BLaER1 (cell line): ENCODE measurements around the gene CHRM4.

Experiments
- H3K27ac ChIP-seq: shearing (Covaris generic); formaldehyde crosslinking; 2 replicates; pipeline ENCODE4 v1.8.1; 2022
- H3K27me3 ChIP-seq: shearing (Covaris generic); formaldehyde crosslinking; 2 replicates; pipeline ENCODE4 v1.8.1; 2022
- H3K36me3 ChIP-seq: shearing (Covaris generic); formaldehyde crosslinking; 2 replicates; pipeline ENCODE4 v1.8.1; 2022
- H3K4me1 ChIP-seq: shearing (Covaris generic); formaldehyde crosslinking; 2 replicates; pipeline ENCODE4 v1.8.1; 2022
- H3K4me2 ChIP-seq: shearing (Covaris generic); formaldehyde crosslinking; 2 replicates; pipeline ENCODE4 v1.8.1; 2022
- H3K4me3 ChIP-seq: shearing (Covaris generic); formaldehyde crosslinking; 2 replicates; pipeline ENCODE4 v1.8.1; 2022
- H3K9ac ChIP-seq: shearing (Covaris generic); formaldehyde crosslinking; 2 replicates; pipeline ENCODE4 v1.8.1; 2022
- H3K9me3 ChIP-seq: shearing (Covaris generic); formaldehyde crosslinking; 2 replicates; pipeline ENCODE4 v1.8.1; 2022
- H4K20me1 ChIP-seq: shearing (Covaris generic); formaldehyde crosslinking; 2 replicates; pipeline ENCODE4 v1.8.1; 2022
- Cebpa-rat ChIP-seq: shearing (Covaris generic); IDR thresholded peaks from 2 replicates; pipeline ENCODE4 v1.8.1; 2022

The CHRM4 gene

DNA sequence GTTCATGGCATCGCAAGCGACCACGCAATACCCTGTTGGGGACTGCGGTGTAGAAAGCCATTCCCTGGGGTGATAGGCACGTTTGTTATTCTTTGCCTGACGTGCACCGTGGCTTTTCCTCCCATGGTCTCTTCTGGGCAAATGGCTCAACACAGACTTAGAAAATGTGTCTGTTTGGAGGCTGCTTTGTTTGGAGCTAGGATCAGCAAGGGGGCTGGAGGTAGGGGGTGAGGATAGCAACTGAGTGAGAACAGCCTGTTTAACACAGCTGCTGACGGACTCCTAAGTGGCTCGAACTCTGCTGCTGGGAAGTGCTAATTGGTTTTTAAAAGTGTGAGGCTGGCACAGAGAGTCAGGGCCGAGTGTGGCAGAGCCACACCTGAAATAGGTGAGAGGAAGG is 16.1 kb upstream of the CHRM4 start:
- Histone ChIP-seq H3K27me3 (no peaks in the 10 kb centered on the region), H4K20me1 (peaks cover 35% of the 10 kb centered on the region), H3K4me2 (peak overlapping the region; percentile 45), H3K4me1 (peaks cover 18% of the 10 kb centered on the region), H3K9ac (peak overlapping the region; percentile 48; the same call in 1 of the 2 replicates), H3K27ac (no peak overlapping the region), H3K36me3 (peaks cover 92% of the 10 kb centered on the region), H3K4me3 (no peak overlapping the region), H3K9me3 (no peaks in the 10 kb centered on the region)
- TF ChIP-seq Cebpa-rat = no peak

DNA sequence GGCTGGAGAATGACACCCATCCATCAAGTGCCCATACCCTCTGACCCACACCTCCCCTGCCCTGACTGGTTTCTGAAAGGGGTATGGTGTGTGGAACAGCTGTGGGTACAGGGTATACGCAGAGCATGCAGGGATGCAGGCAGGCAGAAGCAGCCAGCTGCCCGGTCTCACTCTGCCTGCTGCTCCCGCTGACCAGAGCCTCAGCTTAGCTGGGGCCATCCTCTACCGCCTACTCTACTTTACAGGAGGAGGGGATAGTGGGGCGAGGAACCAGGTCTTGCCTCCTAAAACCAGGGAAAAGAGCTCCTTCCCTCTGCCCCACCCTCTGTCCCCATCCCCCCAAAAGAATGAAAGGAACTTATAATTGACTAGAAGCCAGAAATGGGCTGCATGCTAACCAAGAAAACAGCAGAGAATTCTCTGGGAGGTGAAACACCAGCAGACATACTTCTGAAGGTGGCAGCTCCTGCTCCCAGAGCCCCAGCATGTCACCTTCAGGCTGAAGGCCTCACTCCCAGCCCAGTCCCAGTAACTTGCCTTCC is 13.0 kb upstream of the CHRM4 start:
- H3K4me3 ChIP-seq = no peak overlapping the region
- no peak for TF ChIP-seq Cebpa-rat
- H3K27ac ChIP-seq = no peak overlapping the region
- no peaks in the 10 kb centered on the region for H3K27me3 ChIP-seq
- H4K20me1 ChIP-seq = peaks cover 57% of the 10 kb centered on the region
- H3K36me3 ChIP-seq = peaks cover 99% of the 10 kb centered on the region
- H3K9me3 ChIP-seq = no peaks in the 10 kb centered on the region
- peaks cover 18% of the 10 kb centered on the region for H3K4me1 ChIP-seq
- no peak overlapping the region for H3K4me2 ChIP-seq
- no peak overlapping the region for H3K9ac ChIP-seq

DNA sequence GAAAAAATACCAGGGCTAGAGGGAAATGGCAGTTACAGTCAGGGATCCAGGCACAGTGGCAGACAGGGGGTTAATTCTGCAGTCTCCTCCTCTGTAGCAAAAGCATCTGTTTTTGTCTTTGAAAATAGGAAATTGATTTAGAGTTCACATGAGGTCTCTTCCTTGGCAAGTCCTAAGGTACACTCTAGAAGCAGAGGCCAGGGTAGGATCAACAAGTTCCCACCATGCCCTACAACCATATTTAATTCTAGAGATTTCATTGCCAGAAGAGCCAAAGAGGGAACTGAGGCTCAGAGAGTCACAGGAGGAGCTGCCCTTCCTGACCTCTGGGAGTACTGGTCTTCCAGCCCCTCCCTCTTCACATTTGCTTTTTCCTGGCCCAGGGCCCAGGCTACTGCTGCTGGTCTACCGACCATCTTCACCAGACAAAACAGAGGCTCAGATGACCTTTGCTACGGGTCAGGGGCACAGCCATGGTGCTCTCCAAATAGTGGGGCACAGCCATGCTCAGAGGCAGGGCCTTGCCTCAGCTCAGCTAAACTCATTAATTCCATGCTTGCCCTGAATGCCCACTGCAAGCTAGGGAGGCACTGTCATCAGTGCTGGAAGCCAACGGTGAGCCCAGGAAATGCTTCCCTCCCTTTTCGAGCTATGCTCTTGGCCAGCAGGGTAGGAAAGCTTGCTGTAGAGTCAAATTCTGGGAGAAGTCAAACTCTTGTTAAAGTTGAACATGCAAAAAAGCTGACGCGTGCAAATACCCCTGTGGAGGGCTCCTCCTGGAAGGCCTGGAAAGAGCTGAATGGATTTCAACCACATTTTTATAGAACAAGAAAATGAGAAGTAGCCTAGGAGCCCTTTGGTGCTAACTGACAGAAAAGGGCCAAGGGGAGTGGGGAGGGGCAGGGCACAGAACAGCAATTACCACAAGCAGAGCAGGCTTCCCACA is 11.7 kb upstream of the CHRM4 start:
- Histone ChIP-seq H3K27me3 (no peaks in the 10 kb centered on the region), H3K4me1 (peaks cover 18% of the 10 kb centered on the region), H3K4me3 (no peak overlapping the region), H3K27ac (no peak overlapping the region), H4K20me1 (peaks cover 55% of the 10 kb centered on the region), H3K36me3 (peaks cover 98% of the 10 kb centered on the region), H3K4me2 (no peak overlapping the region), H3K9me3 (no peaks in the 10 kb centered on the region), H3K9ac (no peak overlapping the region)
- TF ChIP-seq Cebpa-rat = no peak

DNA sequence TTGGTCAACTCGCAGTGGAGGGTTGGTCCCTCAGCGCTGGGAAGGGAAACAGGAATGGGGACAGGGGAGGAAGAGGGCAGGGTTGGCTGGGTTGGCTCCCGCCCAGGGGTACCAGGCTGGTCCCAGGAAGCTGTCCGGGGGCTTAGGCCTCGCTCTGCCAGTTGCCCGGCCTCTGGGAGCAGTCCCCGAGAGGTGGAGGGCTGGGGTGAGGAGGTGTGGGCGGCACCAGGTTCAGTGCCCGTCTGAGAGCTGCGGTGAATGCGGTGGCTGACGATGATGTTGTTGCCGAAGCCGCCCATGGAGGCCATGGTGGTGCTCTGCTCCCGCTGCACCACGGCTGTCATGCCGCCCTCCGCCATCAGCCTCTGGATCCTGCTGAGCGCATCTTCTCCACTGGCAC is 6.0 kb upstream of the CHRM4 start:
- Histone ChIP-seq H3K9me3 (no peaks in the 10 kb centered on the region), H3K27ac (no peak overlapping the region), H3K36me3 (peaks cover 70% of the 10 kb centered on the region), H3K4me2 (no peak overlapping the region), H4K20me1 (peaks cover 80% of the 10 kb centered on the region), H3K4me1 (peaks cover 12% of the 10 kb centered on the region; the same call in 1 of the 2 replicates), H3K27me3 (peaks cover 11% of the 10 kb centered on the region), H3K4me3 (no peak overlapping the region), H3K9ac (no peak overlapping the region)
- no peak for TF ChIP-seq Cebpa-rat

DNA sequence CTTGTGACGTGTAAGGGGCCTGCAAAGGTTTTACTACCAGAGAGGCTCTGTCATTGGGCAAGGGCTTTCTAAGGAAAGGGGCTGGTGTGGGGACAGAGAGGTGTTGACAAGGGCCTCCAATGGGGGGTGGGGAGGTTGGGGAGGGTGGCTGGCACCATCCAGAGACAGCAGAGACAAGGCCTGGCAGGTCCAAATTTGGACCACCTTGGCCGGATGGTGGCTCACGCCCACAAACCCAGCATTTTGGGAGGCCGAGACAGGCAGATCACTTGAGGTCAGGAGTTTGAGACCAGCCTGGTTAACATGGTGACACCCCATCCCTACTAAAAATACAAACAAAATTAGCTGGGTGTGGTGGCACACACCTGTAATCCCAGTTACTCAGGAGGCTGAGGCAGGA is 2.2 kb upstream of the CHRM4 start:
- Histone ChIP-seq H3K4me1 (peaks cover 29% of the 10 kb centered on the region; the same call in 1 of the 2 replicates), H3K27me3 (peaks cover 49% of the 10 kb centered on the region), H3K4me3 (no peak overlapping the region), H3K36me3 (peaks cover 33% of the 10 kb centered on the region), H3K27ac (no peak overlapping the region), H4K20me1 (peaks cover 94% of the 10 kb centered on the region), H3K9me3 (no peaks in the 10 kb centered on the region), H3K4me2 (no peak overlapping the region), H3K9ac (no peak overlapping the region)
- TF ChIP-seq Cebpa-rat = no peak

GRCh38 chr11:46393231-46393616 is 1.6 kb upstream of the CHRM4 start:
- no peak overlapping the region for H3K4me3 ChIP-seq
- H3K9me3 ChIP-seq = no peaks in the 10 kb centered on the region
- H3K4me1 ChIP-seq = peaks cover 25% of the 10 kb centered on the region; the same call in 1 of the 2 replicates
- H4K20me1 ChIP-seq = peaks cover 96% of the 10 kb centered on the region
- H3K27me3 ChIP-seq = peaks cover 54% of the 10 kb centered on the region
- no peak overlapping the region for H3K9ac ChIP-seq
- peaks cover 29% of the 10 kb centered on the region for H3K36me3 ChIP-seq
- no peak overlapping the region for H3K27ac ChIP-seq
- no peak overlapping the region for H3K4me2 ChIP-seq
- TF ChIP-seq Cebpa-rat = no peak

DNA sequence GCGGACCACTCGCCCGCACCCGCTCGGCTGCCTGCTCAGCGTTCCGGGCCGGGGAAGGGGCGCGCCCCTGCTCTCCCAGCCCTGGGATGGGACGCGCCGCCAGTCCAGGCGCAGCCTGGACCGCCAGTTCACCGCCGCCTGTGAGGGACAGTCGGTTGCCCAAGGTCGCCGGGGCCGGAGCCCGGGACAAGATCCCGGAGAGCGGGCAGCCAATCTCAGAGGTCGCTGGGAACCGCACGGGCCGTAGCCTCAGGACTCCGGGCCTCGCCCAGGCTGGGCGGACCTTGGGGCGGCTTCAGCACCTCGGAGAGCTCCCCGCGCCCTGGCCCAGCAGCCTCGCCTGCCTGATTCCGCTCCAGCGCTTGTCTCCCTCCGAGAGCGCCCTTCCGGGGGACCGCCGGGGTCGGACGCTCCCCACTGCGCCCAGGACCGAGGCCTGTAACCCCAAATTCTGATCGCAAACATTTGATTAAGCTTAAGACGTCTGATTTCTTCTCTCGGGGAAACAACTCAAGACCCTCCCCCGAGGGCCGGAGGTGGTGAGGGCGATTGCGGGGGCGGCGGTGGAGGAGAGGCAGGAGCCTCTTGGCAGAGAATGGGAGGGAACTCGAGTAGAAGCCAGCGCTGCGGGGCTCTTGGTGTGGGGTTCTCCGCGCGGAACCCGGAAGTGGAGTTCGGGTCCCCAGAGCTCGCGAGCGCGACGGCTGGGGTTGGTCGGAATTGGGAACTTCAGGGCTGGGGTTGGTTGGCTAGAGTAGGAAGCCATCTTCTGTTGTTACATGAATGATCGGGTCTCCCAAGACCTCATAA is 1.1 kb upstream of the CHRM4 start:
- no peak for TF ChIP-seq Cebpa-rat
- H3K4me3 ChIP-seq = peak overlapping the region; percentile 28; the same call in 1 of the 2 replicates
- no peak overlapping the region for H3K27ac ChIP-seq
- H3K9me3 ChIP-seq = no peaks in the 10 kb centered on the region
- peak overlapping the region; percentile 63 for H3K4me2 ChIP-seq
- H4K20me1 ChIP-seq = peaks cover 96% of the 10 kb centered on the region
- no peak overlapping the region for H3K9ac ChIP-seq
- H3K27me3 ChIP-seq = peaks cover 60% of the 10 kb centered on the region
- peaks cover 23% of the 10 kb centered on the region for H3K36me3 ChIP-seq
- peaks cover 29% of the 10 kb centered on the region; the same call in 1 of the 2 replicates for H3K4me1 ChIP-seq

DNA sequence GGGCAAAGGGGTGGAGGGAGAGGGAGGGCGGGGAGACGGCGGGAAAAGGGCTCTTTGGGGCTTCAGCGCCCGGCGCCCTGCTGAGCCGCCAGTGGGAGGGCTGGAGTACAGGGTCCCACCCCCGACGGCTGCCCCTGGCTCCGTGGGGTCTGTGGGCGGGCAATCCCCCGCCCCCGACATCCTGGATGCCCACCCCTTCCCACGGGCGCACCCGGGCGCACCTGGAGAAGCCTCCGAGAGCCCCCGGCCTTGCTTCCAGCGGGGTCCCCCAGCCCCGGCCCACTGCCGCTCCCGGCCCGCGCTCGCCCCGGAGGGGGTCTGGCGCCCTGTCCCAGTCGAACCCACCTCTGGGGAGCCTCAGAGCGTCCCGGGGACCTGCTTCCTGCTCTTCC is 394 bp downstream of the CHRM4 start:
- peak overlapping the region; percentile 76 for H3K4me2 ChIP-seq
- H3K36me3 ChIP-seq = peaks cover 8% of the 10 kb centered on the region
- H3K27me3 ChIP-seq = peaks cover 75% of the 10 kb centered on the region
- no peak overlapping the region for H3K27ac ChIP-seq
- H4K20me1 ChIP-seq = peaks cover 86% of the 10 kb centered on the region
- no peak overlapping the region for H3K9ac ChIP-seq
- peaks cover 31% of the 10 kb centered on the region; the same call in 1 of the 2 replicates for H3K4me1 ChIP-seq
- TF ChIP-seq Cebpa-rat = no peak
- peak overlapping the region; percentile 59 for H3K4me3 ChIP-seq
- no peaks in the 10 kb centered on the region for H3K9me3 ChIP-seq

- H3K9ac ChIP-seq = no peak overlapping the region
- no peak overlapping the region for H3K4me3 ChIP-seq
- peaks cover 2% of the 10 kb centered on the region; the same call in 1 of the 2 replicates for H3K36me3 ChIP-seq
- H3K9me3 ChIP-seq = no peaks in the 10 kb centered on the region
- H3K27me3 ChIP-seq = peaks cover 81% of the 10 kb centered on the region
- H3K27ac ChIP-seq = no peak overlapping the region
- TF ChIP-seq Cebpa-rat = no peak
- peaks cover 80% of the 10 kb centered on the region for H4K20me1 ChIP-seq
- H3K4me1 ChIP-seq = peaks cover 31% of the 10 kb centered on the region; the same call in 1 of the 2 replicates
- H3K4me2 ChIP-seq = peak overlapping the region; percentile 86; the same call in 1 of the 2 replicates
Measured at GRCh38 chr11:46390331-46391171, 1.0 kb downstream of the CHRM4 start.
